H9 (cell line): ENCODE results near the gene MRPL9. TPM values are rescaled to one million over a fixed set of nuclear protein-coding genes. Genes with fewer than 3 reads are reported as not detected.

Experiments
- DNase-seq: peaks from one replicate; pipeline ENCODE4 v3.0.0-alpha.2; 2017
- H2AFZ ChIP-seq: one replicate; pipeline ENCODE4 v1.6.1; 2013; ENCODE audit warnings: mild to moderate bottlenecking, low read length, control low read depth, moderate library complexity
- H2AK5ac ChIP-seq: 2 replicates; pipeline ENCODE4 v1.6.1; 2013; ENCODE audit warnings: low read length, control low read depth, mixed read lengths; ENCODE audit not compliant: insufficient read length
- H2BK120ac ChIP-seq: one replicate; pipeline ENCODE4 v1.6.1; 2013; ENCODE audit warnings: low read depth, mild to moderate bottlenecking, low read length, control low read depth, inconsistent platforms; ENCODE audit not compliant: poor library complexity, severe bottlenecking
- H2BK12ac ChIP-seq: 2 replicates; pipeline ENCODE4 v1.6.1; 2013; ENCODE audit warnings: low read length, control low read depth, mixed read lengths, low read depth; ENCODE audit not compliant: insufficient read length
- H2BK15ac ChIP-seq: 2 replicates; pipeline ENCODE4 v1.6.1; 2013; ENCODE audit warnings: low read depth, low read length, control low read depth
- H2BK20ac ChIP-seq: one replicate; pipeline ENCODE4 v1.6.1; 2013; ENCODE audit warnings: low read depth, mild to moderate bottlenecking, low read length, control low read depth, inconsistent platforms; ENCODE audit not compliant: poor library complexity, severe bottlenecking
- H2BK5ac ChIP-seq: 2 replicates; pipeline ENCODE4 v1.6.1; 2013; ENCODE audit warnings: low read length, control low read depth, mixed read lengths; ENCODE audit not compliant: insufficient read length
- H3K14ac ChIP-seq: 2 replicates; pipeline ENCODE4 v1.6.1; 2013; ENCODE audit warnings: low read length, control low read depth; ENCODE audit not compliant: insufficient read depth
- H3K18ac ChIP-seq: 2 replicates; pipeline ENCODE4 v1.6.1; 2013; ENCODE audit warnings: low read depth, mild to moderate bottlenecking, mixed read lengths, low read length, control low read depth; ENCODE audit not compliant: insufficient read length
- H3K23ac ChIP-seq: 2 replicates; pipeline ENCODE4 v1.6.1; 2013; ENCODE audit warnings: low read length, control low read depth, mixed read lengths, low read depth; ENCODE audit not compliant: insufficient read length
- H3K23me2 ChIP-seq: 2 replicates; pipeline ENCODE4 v1.6.1; 2013; ENCODE audit warnings: low read depth, mild to moderate bottlenecking, mixed read lengths, low read length, control low read depth; ENCODE audit not compliant: insufficient read length, poor library complexity, severe bottlenecking
- H3K27ac ChIP-seq: 2 replicates; pipeline ENCODE4 v1.5.1; 2013; ENCODE audit warnings: low read length, control low read depth, mixed read lengths, low read depth; ENCODE audit not compliant: insufficient read length
- H3K27me3 ChIP-seq: 2 replicates; pipeline ENCODE4 v1.6.1; 2013; ENCODE audit warnings: low read length, control low read depth, inconsistent platforms; ENCODE audit not compliant: insufficient read depth
- H3K4ac ChIP-seq: 2 replicates; pipeline ENCODE4 v1.6.1; 2013; ENCODE audit warnings: low read depth, mild to moderate bottlenecking, control low read depth, inconsistent platforms, low read length, moderate library complexity
- H3K4me1 ChIP-seq: 2 replicates; pipeline ENCODE4 v1.6.1; 2013; ENCODE audit warnings: low read length, control low read depth, inconsistent platforms; ENCODE audit not compliant: insufficient read depth
- H3K4me2 ChIP-seq: 2 replicates; pipeline ENCODE4 v1.6.1; 2013; ENCODE audit warnings: low read length, control low read depth, mixed read lengths; ENCODE audit not compliant: insufficient read length, insufficient read depth
- H3K56ac ChIP-seq: 2 replicates; pipeline ENCODE4 v1.6.1; 2013; ENCODE audit warnings: low read depth, mild to moderate bottlenecking, mixed read lengths, low read length, control low read depth; ENCODE audit not compliant: insufficient read length
- H3K79me1 ChIP-seq: 2 replicates; pipeline ENCODE4 v1.6.1; 2013; ENCODE audit warnings: low read depth, mild to moderate bottlenecking, moderate library complexity, low read length, control low read depth, inconsistent platforms; ENCODE audit not compliant: insufficient read depth, poor library complexity, severe bottlenecking
- H3K79me2 ChIP-seq: 2 replicates; pipeline ENCODE4 v1.6.1; 2013; ENCODE audit warnings: low read length, control low read depth, inconsistent platforms; ENCODE audit not compliant: insufficient read depth
- H3K9ac ChIP-seq: 2 replicates; pipeline ENCODE4 v1.6.1; 2013; ENCODE audit warnings: low read length, control low read depth, mixed read lengths; ENCODE audit not compliant: insufficient read length; ENCODE audit errors: extremely low read depth
- H3K9me3 ChIP-seq: one replicate; pipeline ENCODE4 v1.6.1; 2013; ENCODE audit warnings: low read depth, low read length, inconsistent platforms; ENCODE audit not compliant: control insufficient read depth
- H3T11ph ChIP-seq: one replicate; pipeline ENCODE4 v1.6.1; 2013; ENCODE audit warnings: mild to moderate bottlenecking, low read length, control low read depth, inconsistent platforms
- H4K20me1 ChIP-seq: one replicate; pipeline ENCODE4 v1.6.1; 2013; ENCODE audit not compliant: control insufficient read depth, insufficient read length, insufficient read depth
- H4K5ac ChIP-seq: 2 replicates; pipeline ENCODE4 v1.6.1; 2013; ENCODE audit warnings: low read depth, mild to moderate bottlenecking, mixed read lengths, low read length, control low read depth; ENCODE audit not compliant: insufficient read length
- H4K8ac ChIP-seq: replicated peaks from 2 replicates; pipeline ENCODE4 v1.6.1; 2013; ENCODE audit warnings: low read length, control low read depth, mixed read lengths, low read depth; ENCODE audit not compliant: insufficient read length
- H4K91ac ChIP-seq: 2 replicates; pipeline ENCODE4 v1.6.1; 2013; ENCODE audit warnings: low read depth, mild to moderate bottlenecking, moderate library complexity, mixed read lengths, low read length, control low read depth; ENCODE audit not compliant: insufficient read length
- H3K27ac Mint-ChIP-seq, 3 experiments: 2 replicates in 2 of 3; 3 replicates in 1 of 3; pipeline ENCODE4 v1.8.0; 2020 to 2021; ENCODE audit warnings: mixed read lengths in 3 of 3, mild to moderate bottlenecking in 1 of 3, moderate library complexity in 1 of 3
- H3K27me3 Mint-ChIP-seq: 2 replicates; pipeline ENCODE4 v1.8.0; 2021; ENCODE audit warnings: low read depth, mild to moderate bottlenecking, moderate library complexity, mixed read lengths
- H3K36me3 Mint-ChIP-seq, 3 experiments: 2 replicates in 2 of 3; 3 replicates in 1 of 3; pipeline ENCODE4 v1.8.0; 2020 to 2021; ENCODE audit warnings: low read depth in 3 of 3, mixed read lengths in 3 of 3; ENCODE audit not compliant: insufficient read depth in 1 of 3
- H3K4me1 Mint-ChIP-seq, 2 experiments: 2 replicates each; pipeline ENCODE4 v1.8.0; 2020; ENCODE audit warnings: mixed read lengths in 2 of 2
- H3K4me3 Mint-ChIP-seq, 2 experiments: 2 replicates in 1 of 2; 3 replicates in 1 of 2; pipeline ENCODE4 v1.8.0; 2020 to 2021; ENCODE audit warnings: mild to moderate bottlenecking in 2 of 2, mixed read lengths in 2 of 2, moderate library complexity in 1 of 2
- H3K9me3 Mint-ChIP-seq, 2 experiments: 2 replicates in 1 of 2; 3 replicates in 1 of 2; pipeline ENCODE4 v1.8.0; 2020; ENCODE audit warnings: mild to moderate bottlenecking in 2 of 2, mixed read lengths in 2 of 2, moderate library complexity in 1 of 2
- WGBS: extraction: QIAGEN DNeasy Blood & Tissue Kit; methylation state at CpG from one replicate; pipeline ENCODE4 v1.1.7; 2013; ENCODE audit warnings: missing lambda C conversion rate, low lambda C conversion rate, mixed read lengths; ENCODE audit not compliant: insufficient read length; ENCODE audit errors: extremely low coverage; 5-methylcytosine and 5-hydroxymethylcytosine counted together
- total RNA-seq: library from RNA; stranded (reverse); gene quantifications from 2 replicates; pipeline ENCODE4 v1.2.1, GENCODE V29; 2021
- TF ChIP-seq, protein P1 (sequence below): fragments of 200-600 bp; sonication (generic); conservative IDR thresholded peaks from 3 replicates; pipeline ENCODE4 v1.8.0; 2021; ENCODE audit warnings: antibody characterized with exemption, mild to moderate bottlenecking

Gene MRPL9
- total RNA-seq, 1 experiment from 2014 or later = 102 TPM

- H4K20me1 ChIP-seq = no peaks in the 10 kb centered on the region
- H2BK120ac ChIP-seq = no peak overlapping the region
- no peak overlapping the region for H3T11ph ChIP-seq
- H4K5ac ChIP-seq = no peak overlapping the region
- no peak overlapping the region for H2BK15ac ChIP-seq
- H3K9ac ChIP-seq = peak overlapping the region; percentile 70
- no peak overlapping the region for H2BK20ac ChIP-seq
- peaks cover 3% of the 10 kb centered on the region for H3K23me2 ChIP-seq
- H3K14ac ChIP-seq = 0 out of 2 replicates have a peak overlapping the region, but pooled peaks have one; percentile 63
- H4K91ac ChIP-seq = no peak overlapping the region
- no peak overlapping the region for H2AFZ ChIP-seq
- H2AK5ac ChIP-seq = no peak overlapping the region
- peak overlapping the region; percentile 94 for H3K4me2 ChIP-seq
- H3K4me1 ChIP-seq = no peaks in the 10 kb centered on the region; the same call in 1 of the 2 replicates
- H3K79me1 ChIP-seq = no peaks in the 10 kb centered on the region
- H3K9me3 Mint-ChIP-seq = no peaks in the 10 kb centered on the region; a peak in 2 of 5 replicates
- no peaks in the 10 kb centered on the region for H3K27me3 ChIP-seq
- TF ChIP-seq, protein P1, sequence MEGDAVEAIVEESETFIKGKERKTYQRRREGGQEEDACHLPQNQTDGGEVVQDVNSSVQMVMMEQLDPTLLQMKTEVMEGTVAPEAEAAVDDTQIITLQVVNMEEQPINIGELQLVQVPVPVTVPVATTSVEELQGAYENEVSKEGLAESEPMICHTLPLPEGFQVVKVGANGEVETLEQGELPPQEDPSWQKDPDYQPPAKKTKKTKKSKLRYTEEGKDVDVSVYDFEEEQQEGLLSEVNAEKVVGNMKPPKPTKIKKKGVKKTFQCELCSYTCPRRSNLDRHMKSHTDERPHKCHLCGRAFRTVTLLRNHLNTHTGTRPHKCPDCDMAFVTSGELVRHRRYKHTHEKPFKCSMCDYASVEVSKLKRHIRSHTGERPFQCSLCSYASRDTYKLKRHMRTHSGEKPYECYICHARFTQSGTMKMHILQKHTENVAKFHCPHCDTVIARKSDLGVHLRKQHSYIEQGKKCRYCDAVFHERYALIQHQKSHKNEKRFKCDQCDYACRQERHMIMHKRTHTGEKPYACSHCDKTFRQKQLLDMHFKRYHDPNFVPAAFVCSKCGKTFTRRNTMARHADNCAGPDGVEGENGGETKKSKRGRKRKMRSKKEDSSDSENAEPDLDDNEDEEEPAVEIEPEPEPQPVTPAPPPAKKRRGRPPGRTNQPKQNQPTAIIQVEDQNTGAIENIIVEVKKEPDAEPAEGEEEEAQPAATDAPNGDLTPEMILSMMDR = no peak
- H3K4me3 Mint-ChIP-seq = peak overlapping the region; percentile 90 to 93
- peak overlapping the region; percentile 78 to 83 (median 80); a peak in 6 of 7 replicates for H3K27ac Mint-ChIP-seq
- no peak for DNase-seq
- H3K79me2 ChIP-seq = no peaks in the 10 kb centered on the region
- no peak overlapping the region for H4K8ac ChIP-seq
- no peak overlapping the region for H3K18ac ChIP-seq
- H3K9me3 ChIP-seq = no peaks in the 10 kb centered on the region
- H2BK12ac ChIP-seq = no peak overlapping the region
- H3K27ac ChIP-seq = no peak overlapping the region
- no peak overlapping the region for H3K4ac ChIP-seq
- no CpG with 5 or more reads among the region's 52 CpGs for WGBS
- H3K27me3 Mint-ChIP-seq = no peaks in the 10 kb centered on the region
- H3K4me1 Mint-ChIP-seq = peaks cover 14 to 18% of the 10 kb centered on the region in 2 experiments
- no peak overlapping the region for H3K56ac ChIP-seq
- H2BK5ac ChIP-seq = no peak overlapping the region
- H3K36me3 Mint-ChIP-seq = peaks cover 0 to 4% (median 0%) of the 10 kb centered on the region in 3 experiments; a peak in 2 of 7 replicates
- H3K23ac ChIP-seq = no peak overlapping the region
Observed at GRCh38 chr1:151790940-151791651, 27.8 kb upstream of the MRPL9 start.
